ENCODE measurements around the gene POLR2E. TPM values are rescaled to one million over a fixed set of nuclear protein-coding genes. Genes with fewer than 3 reads are reported as not detected.

The POLR2E gene
- 100 to 1,000 TPM in 4 of 8 experiments, 10 to 100 TPM in 4; 73.0 to 233 (median 103) TPM for total RNA-seq

GRCh38 chr19:1094978-1095701, at the start of gene POLR2E:
Gene POLR2E, minus strand, starts transcription at chr19:1095375. Its CDS starts 60 bp downstream, at chr19:1095315.
- in situ Hi-C loops (cut with MboI; ENCODE audit: low pct_unique_long_range_greater_than_20kb in 2 of 9, low sequenced_read_pairs in 9 of 9, unreplicated experiment in 9 of 9): no loop called here
- peak; percentile 82 to 98 (median 96) for ATAC-seq (replicated peaks in 6 of 8)
- Histone ChIP-seq H3K4me1 (replicated peaks in 1 of 2) (peaks cover 7 to 9% of the 10 kb centered on the region in 2 donors), H3K4me3 (peak within 1 kb of the TSS; percentile 63 to 95 (median 85)), H3K27ac (peak within 1 kb of the TSS; percentile 61 to 71)
- WGBS, 10 experiments: 0 to 3% (median 0%) methylated on average over 3 to 23 of the region's 81 CpGs; no CpG with 5 or more reads in 6 of the 10 experiments

- no peak for ATAC-seq (replicated peaks in 6 of 8)
- Histone ChIP-seq H3K4me1 (replicated peaks in 1 of 2) (peaks cover 17 to 18% of the 10 kb centered on the region in 2 donors), H3K4me3 (no peak overlapping the region), H3K27ac (no peak overlapping the region)
- in situ Hi-C loops (cut with MboI; ENCODE audit: low pct_unique_long_range_greater_than_20kb in 2 of 9, low sequenced_read_pairs in 9 of 9, unreplicated experiment in 9 of 9): no loop called here
- WGBS, 10 experiments: 50 to 100% (median 100%) methylated on average over 1 of the region's 1 CpG; no CpG with 5 or more reads in 1 of the 10 experiments
Observed at GRCh38 chr19:1144741-1145140, 49.6 kb upstream of the POLR2E start.

GRCh38 chr19:1143828-1144399, 48.7 kb upstream of the POLR2E start:
- WGBS, 10 experiments: 94 to 100% (median 99%) methylated on average over 1 to 12 of the region's 33 CpGs; no CpG with 5 or more reads in 6 of the 10 experiments
- ATAC-seq (replicated peaks in 6 of 8): no peak
- H3K27ac ChIP-seq: no peak overlapping the region
- no peak overlapping the region for H3K4me3 ChIP-seq
- in situ Hi-C loops (cut with MboI; ENCODE audit: low pct_unique_long_range_greater_than_20kb in 2 of 9, low sequenced_read_pairs in 9 of 9, unreplicated experiment in 9 of 9): no loop called here
- peaks cover 17 to 18% of the 10 kb centered on the region in 2 donors for H3K4me1 ChIP-seq (replicated peaks in 1 of 2)

- no peak overlapping the region for H3K27ac ChIP-seq
- in situ Hi-C loops (cut with MboI; ENCODE audit: low pct_unique_long_range_greater_than_20kb in 2 of 9, low sequenced_read_pairs in 9 of 9, unreplicated experiment in 9 of 9): no loop called here
- H3K4me1 ChIP-seq (replicated peaks in 1 of 2): peaks cover 5 to 6% of the 10 kb centered on the region in 2 donors
- H3K4me3 ChIP-seq: no peak overlapping the region
- 83 to 100% methylated on average over 1 of the region's 5 CpGs; no CpG with 5 or more reads in 8 of the 10 experiments for WGBS, 10 experiments
- no peak for ATAC-seq (replicated peaks in 6 of 8)
Observed at GRCh38 chr19:1141944-1142343, 46.8 kb upstream of the POLR2E start.

GRCh38 chr19:1140272-1141027, 45.3 kb upstream of the POLR2E start:
- no peak overlapping the region for H3K27ac ChIP-seq
- no peaks in the 10 kb centered on the region for H3K4me1 ChIP-seq (replicated peaks in 1 of 2)
- H3K4me3 ChIP-seq: no peak overlapping the region
- no peak for ATAC-seq (replicated peaks in 6 of 8)
- WGBS, 10 experiments: 60 to 100% (median 85%) methylated on average over 1 to 4 of the region's 39 CpGs; no CpG with 5 or more reads in 4 of the 10 experiments
- in situ Hi-C loops (cut with MboI; ENCODE audit: low pct_unique_long_range_greater_than_20kb in 2 of 9, low sequenced_read_pairs in 9 of 9, unreplicated experiment in 9 of 9): no loop called here

GRCh38 chr19:1139126-1139525, 44.0 kb upstream of the POLR2E start:
- Histone ChIP-seq H3K4me3 (no peak overlapping the region), H3K27ac (no peak overlapping the region), H3K4me1 (replicated peaks in 1 of 2) (no peaks in the 10 kb centered on the region)
- 100% methylated on average over 1 of the region's 15 CpGs; no CpG with 5 or more reads in 8 of the 10 experiments for WGBS, 10 experiments
- in situ Hi-C loops (cut with MboI; ENCODE audit: low pct_unique_long_range_greater_than_20kb in 2 of 9, low sequenced_read_pairs in 9 of 9, unreplicated experiment in 9 of 9): no loop called here
- ATAC-seq (replicated peaks in 6 of 8): no peak

GRCh38 chr19:1138121-1138520, 42.9 kb upstream of the POLR2E start:
- Histone ChIP-seq H3K4me3 (no peak overlapping the region), H3K27ac (no peak overlapping the region), H3K4me1 (replicated peaks in 1 of 2) (peaks cover under 1% of the 10 kb centered on the region in 2 donors)
- 80 to 100% methylated on average over 1 to 2 of the region's 11 CpGs; no CpG with 5 or more reads in 8 of the 10 experiments for WGBS, 10 experiments
- in situ Hi-C loops (cut with MboI; ENCODE audit: low pct_unique_long_range_greater_than_20kb in 2 of 9, low sequenced_read_pairs in 9 of 9, unreplicated experiment in 9 of 9): no loop called here
- ATAC-seq (replicated peaks in 6 of 8): no peak

- peaks cover 12 to 13% of the 10 kb centered on the region in 2 donors for H3K4me1 ChIP-seq (replicated peaks in 1 of 2)
- ATAC-seq (replicated peaks in 6 of 8): peak in 3 of 8 experiments; percentile 20 to 46 (median 22)
- WGBS, 10 experiments: 20 to 100% (median 81%) methylated on average over 1 to 7 of the region's 25 CpGs; no CpG with 5 or more reads in 6 of the 10 experiments
- in situ Hi-C loops (cut with MboI; ENCODE audit: low pct_unique_long_range_greater_than_20kb in 2 of 9, low sequenced_read_pairs in 9 of 9, unreplicated experiment in 9 of 9): no loop called here
- H3K27ac ChIP-seq: peak overlapping the region in 1 of 2 donors; percentile 41
- no peak overlapping the region for H3K4me3 ChIP-seq
Observed at GRCh38 chr19:1136621-1137317, 41.6 kb upstream of the POLR2E start.

- peaks cover 18% of the 10 kb centered on the region in 2 donors for H3K4me1 ChIP-seq (replicated peaks in 1 of 2)
- no peak overlapping the region for H3K4me3 ChIP-seq
- H3K27ac ChIP-seq: no peak overlapping the region
- ATAC-seq (replicated peaks in 6 of 8): peak in 1 of 8 experiments; percentile 2
- in situ Hi-C loops (cut with MboI; ENCODE audit: low pct_unique_long_range_greater_than_20kb in 2 of 9, low sequenced_read_pairs in 9 of 9, unreplicated experiment in 9 of 9): no loop called here
- WGBS, 10 experiments: 60% methylated on average over 1 of the region's 12 CpGs; no CpG with 5 or more reads in 9 of the 10 experiments
Observed at GRCh38 chr19:1136201-1136600, 41.0 kb upstream of the POLR2E start.

- peaks cover 21 to 23% of the 10 kb centered on the region in 2 donors for H3K4me1 ChIP-seq (replicated peaks in 1 of 2)
- in situ Hi-C loops (cut with MboI; ENCODE audit: low pct_unique_long_range_greater_than_20kb in 2 of 9, low sequenced_read_pairs in 9 of 9, unreplicated experiment in 9 of 9): no loop called here
- no peak for ATAC-seq (replicated peaks in 6 of 8)
- no peak overlapping the region for H3K4me3 ChIP-seq
- 0 to 100% (median 73%) methylated on average over 1 of the region's 17 CpGs; no CpG with 5 or more reads in 6 of the 10 experiments for WGBS, 10 experiments
- H3K27ac ChIP-seq: no peak overlapping the region
Observed at GRCh38 chr19:1135454-1135853, 40.3 kb upstream of the POLR2E start.

- Histone ChIP-seq H3K27ac (no peak overlapping the region), H3K4me3 (no peak overlapping the region), H3K4me1 (replicated peaks in 1 of 2) (peaks cover 21 to 23% of the 10 kb centered on the region in 2 donors)
- in situ Hi-C loops (cut with MboI; ENCODE audit: low pct_unique_long_range_greater_than_20kb in 2 of 9, low sequenced_read_pairs in 9 of 9, unreplicated experiment in 9 of 9): no loop called here
- ATAC-seq (replicated peaks in 6 of 8): no peak
- 100% methylated on average over 5 of the region's 11 CpGs; no CpG with 5 or more reads in 9 of the 10 experiments for WGBS, 10 experiments
Observed at GRCh38 chr19:1134431-1134830, 39.3 kb upstream of the POLR2E start.

- H3K4me1 ChIP-seq (replicated peaks in 1 of 2): peaks cover 21 to 23% of the 10 kb centered on the region in 2 donors
- in situ Hi-C loops (cut with MboI; ENCODE audit: low pct_unique_long_range_greater_than_20kb in 2 of 9, low sequenced_read_pairs in 9 of 9, unreplicated experiment in 9 of 9): no loop called here
- H3K4me3 ChIP-seq: no peak overlapping the region
- 70 to 100% (median 98%) methylated on average over 1 to 6 of the region's 25 CpGs; no CpG with 5 or more reads in 6 of the 10 experiments for WGBS, 10 experiments
- no peak for ATAC-seq (replicated peaks in 6 of 8)
- no peak overlapping the region for H3K27ac ChIP-seq
Observed at GRCh38 chr19:1133471-1133929, 38.3 kb upstream of the POLR2E start.

All from motor neuron (in vitro differentiated cells).